GM12878 (cell line): ENCODE measurements around the gene SMARCE1. TPM values are rescaled to one million over a fixed set of nuclear protein-coding genes. Genes with fewer than 3 reads are reported as not detected.

Experiments used
- ATAC-seq: fragments of 200-7000 bp; cut with Tn5 transposase; 3 replicates; pipeline ENCODE4 v1.9.1; 2020; ENCODE audit warnings: mild to moderate bottlenecking, moderate library complexity
- BruUV-seq: library from RNA; stranded (reverse); fragments of 400-500 nt; replicated peaks from 2 replicates; lab custom pipeline; 2021; lab: Mats Ljungman, UMichigan
- CTCF ChIA-PET: fragments of 300-600 bp; sonication (Branson Sonifier 250); formaldehyde crosslinking; extraction: SDS; loops from one replicate; lab custom pipeline; 2021; ENCODE audit warnings: inconsistent platforms; lab: Yijun Ruan, JAX
- POLR2A ChIA-PET: fragments of 350-600 bp; formaldehyde crosslinking; extraction: SDS; loops from one replicate; lab custom pipeline; 2021; ENCODE audit warnings: inconsistent platforms; lab: Charles Lee
- RAD21 ChIA-PET: fragments of 300-600 bp; sonication (Branson Sonifier 250); formaldehyde crosslinking; loops from one replicate; lab custom pipeline; 2023; ENCODE audit warnings: antibody characterized with exemption; ENCODE audit not compliant: unreplicated experiment; lab: Charles Lee
- SMC1A ChIA-PET: fragments of 300-600 bp; sonication (Branson Sonifier 250); formaldehyde crosslinking; loops from one replicate; lab custom pipeline; 2023; ENCODE audit not compliant: unreplicated experiment, uncharacterized antibody; lab: Charles Lee
- DNase-seq: peaks from one replicate; pipeline ENCODE4 v3.0.0-alpha.2; 2011; ENCODE audit warnings: low read depth, low spot score
- FAIRE-seq: peaks from 3 replicates; lab custom pipeline; 2011; peaks lifted over from hg19 to GRCh38; lab: Jason Lieb, UNC
- H2AFZ ChIP-seq: 2 replicates; pipeline ENCODE4 v1.6.0; 2011; ENCODE audit warnings: low read depth, low read length, control low read depth; ENCODE audit not compliant: control insufficient read depth
- H3K27ac ChIP-seq: 2 replicates; pipeline ENCODE4 v1.5.1; 2011; ENCODE audit warnings: control low read depth; ENCODE audit not compliant: control insufficient read depth, insufficient read depth
- H3K27me3 ChIP-seq, 2 experiments: replicated peaks in 1 of 2; 2 replicates each; pipeline versions ENCODE4 v1.6.0 to v1.6.1; 2011; ENCODE audit warnings: low read length in 1 of 2; ENCODE audit not compliant: control insufficient read depth in 2 of 2, insufficient read depth in 2 of 2
- H3K36me3 ChIP-seq, 2 experiments: 2 replicates each; pipeline ENCODE4 v1.5.1; 2011; ENCODE audit warnings: low read length in 1 of 2; ENCODE audit not compliant: control insufficient read depth in 2 of 2, insufficient read depth in 2 of 2
- H3K4me1 ChIP-seq: 2 replicates; pipeline ENCODE4 v1.6.1; 2011; ENCODE audit warnings: mild to moderate bottlenecking, low read length, moderate library complexity, mixed read lengths; ENCODE audit not compliant: control insufficient read depth, insufficient read depth
- H3K4me2 ChIP-seq: 2 replicates; pipeline ENCODE4 v1.6.0; 2011; ENCODE audit warnings: control low read depth; ENCODE audit not compliant: control insufficient read depth, insufficient read depth
- H3K4me3 ChIP-seq: fragments of 200-600 bp; sonication (generic); 2 replicates; pipeline ENCODE4 v1.5.1; 2016
- H3K79me2 ChIP-seq: 2 replicates; pipeline ENCODE4 v1.6.0; 2011; ENCODE audit warnings: low read length; ENCODE audit not compliant: control insufficient read depth, insufficient read depth
- H3K9ac ChIP-seq: 2 replicates; pipeline ENCODE4 v1.8.0; 2011; ENCODE audit warnings: low read length, control low read depth, mixed read lengths; ENCODE audit not compliant: control insufficient read depth, insufficient read depth
- H3K9me3 ChIP-seq: replicated peaks from 3 replicates; pipeline ENCODE4 v1.5.1; 2011; ENCODE audit warnings: mild to moderate bottlenecking, low read length; ENCODE audit not compliant: control insufficient read depth, insufficient read depth
- H4K20me1 ChIP-seq: 2 replicates; pipeline ENCODE4 v1.6.0; 2011; ENCODE audit not compliant: control insufficient read depth, insufficient read depth
- NFYB ChIP-seq: IDR thresholded peaks from 2 replicates; pipeline ENCODE4 v1.6.1; 2011; ENCODE audit warnings: low read depth, mild to moderate bottlenecking, low read length, improper control_type of control experiment, moderate library complexity; ENCODE audit not compliant: insufficient read depth
- SUPT20H ChIP-seq: IDR thresholded peaks from 2 replicates; pipeline ENCODE4 v1.6.1; 2011; ENCODE audit warnings: low read depth, mild to moderate bottlenecking, low read length, moderate library complexity, borderline replicate concordance; ENCODE audit not compliant: control insufficient read depth
- ZZZ3 ChIP-seq: IDR thresholded peaks from 2 replicates; pipeline ENCODE4 v1.6.1; 2011; ENCODE audit warnings: low read depth; ENCODE audit not compliant: control insufficient read depth, insufficient read length
- in situ Hi-C: fragments of 300-500 bp; cut with MboI; formaldehyde crosslinking; loops from 9 replicates; pipeline ENCODE4 v1.14.3; 2018; ENCODE audit warnings: mixed read lengths
- intact Hi-C: fragments of 100-400 bp; cut with micrococcal nuclease; formaldehyde crosslinking; loops from one replicate; pipeline ENCODE4 v1.14.2; 2022; ENCODE audit not compliant: unreplicated experiment
- polyA plus RNA-seq, 11 experiments: library from polyadenylated mRNA; depleted of rRNA in 4 of 11; unstranded in 6 of 11; stranded (reverse) in 5 of 11; fragments of >200 nt; fragmentation: Nextera tagmentation in 4 of 11; fragmentation: Illumina TruSeq in 1 of 11; extraction: Ambion mirVana in 4 of 11; extraction: Trizol in 1 of 11; gene quantifications; 1 replicate in 1 of 11; 2 replicates in 10 of 11; pipeline versions ENCODE4 v1.2.1 to v1.2.3, GENCODE V29; 2011 to 2016; ENCODE audit warnings: inconsistent platforms in 2 of 11, missing spikeins in 2 of 11, low read depth in 1 of 11
- total RNA-seq, 4 experiments: library from RNA; depleted of rRNA in 3 of 4; stranded (reverse); fragments of >200 nt in 3 of 4; fragmentation: Illumina TruSeq in 1 of 4; extraction: Trizol in 1 of 4; gene quantifications; 2 replicates each; pipeline versions ENCODE4 v1.2.1 to v1.2.3, GENCODE V29; 2013 to 2021
- TF ChIP-seq, protein P1 (sequence below): fragments of 450-650 bp; IDR thresholded peaks from 2 replicates; pipeline ENCODE4 v1.6.1; 2016; ENCODE audit warnings: mild to moderate bottlenecking, moderate library complexity, borderline replicate concordance
- TF ChIP-seq, protein P2 (sequence below): IDR thresholded peaks from 2 replicates; pipeline ENCODE4 v1.6.1; 2012; ENCODE audit warnings: low read length, inconsistent platforms
- TF ChIP-seq, protein P3 (sequence below): fragments of 450-650 bp; formaldehyde crosslinking; IDR thresholded peaks from 2 replicates; pipeline ENCODE4 v1.5.0; 2022; ENCODE audit warnings: mild to moderate bottlenecking, missing genetic modification characterization

SMARCE1 gene
- total and polyA plus RNA-seq, 10 of the 15 experiments (the other 5 are each of a cell fraction or from before 2014, with no cell fraction given), result 87.9 to 191 (median 132) TPM

DNA sequence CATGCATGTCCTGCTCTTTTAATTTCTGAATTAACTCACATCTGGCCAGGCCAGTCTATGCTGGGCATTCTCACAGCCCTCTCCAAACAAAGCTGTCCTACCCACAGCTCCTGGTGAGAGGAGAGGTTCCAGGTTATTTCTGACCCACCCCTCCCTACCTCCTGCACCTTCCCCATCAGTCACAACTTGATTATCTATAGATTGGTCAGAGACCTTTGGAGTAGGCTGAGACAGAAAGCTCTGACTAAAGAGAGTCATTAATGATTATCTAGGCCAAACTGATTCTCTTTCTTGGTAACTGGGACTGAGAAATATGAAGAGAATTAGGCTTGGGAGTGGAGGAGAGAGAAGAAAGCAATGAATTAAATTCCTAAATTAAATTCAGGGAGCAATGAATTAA is 18.7 kb upstream of the SMARCE1 start:
- ChIA-PET RAD21 (interaction anchor here (1.3 kb wide), 1 partner anchor 12 kb away, joined by 3 read pairs; no protein-coding TSS in a partner anchor), CTCF (no interaction called here), SMC1A (interaction anchor here (0.7 kb wide), 1 partner anchor 14 kb away, joined by 3 read pairs; no protein-coding TSS in a partner anchor), POLR2A (no interaction called here)
- DNase-seq (no peak), FAIRE-seq (no peak), ATAC-seq (0 out of 3 replicates have a peak, but pooled peaks have one; percentile 24)
- H2AFZ ChIP-seq, result no peak overlapping the region
- peaks cover 2 to 24% of the 10 kb centered on the region in 2 experiments; a peak in 2 of 4 replicates for H3K27me3 ChIP-seq
- no peak overlapping the region for H3K9ac ChIP-seq
- intact Hi-C loops, result no loop called here
- TF ChIP-seq SUPT20H (no peak), NFYB (no peak), ZZZ3 (no peak)
- TF ChIP-seq, protein P1, sequence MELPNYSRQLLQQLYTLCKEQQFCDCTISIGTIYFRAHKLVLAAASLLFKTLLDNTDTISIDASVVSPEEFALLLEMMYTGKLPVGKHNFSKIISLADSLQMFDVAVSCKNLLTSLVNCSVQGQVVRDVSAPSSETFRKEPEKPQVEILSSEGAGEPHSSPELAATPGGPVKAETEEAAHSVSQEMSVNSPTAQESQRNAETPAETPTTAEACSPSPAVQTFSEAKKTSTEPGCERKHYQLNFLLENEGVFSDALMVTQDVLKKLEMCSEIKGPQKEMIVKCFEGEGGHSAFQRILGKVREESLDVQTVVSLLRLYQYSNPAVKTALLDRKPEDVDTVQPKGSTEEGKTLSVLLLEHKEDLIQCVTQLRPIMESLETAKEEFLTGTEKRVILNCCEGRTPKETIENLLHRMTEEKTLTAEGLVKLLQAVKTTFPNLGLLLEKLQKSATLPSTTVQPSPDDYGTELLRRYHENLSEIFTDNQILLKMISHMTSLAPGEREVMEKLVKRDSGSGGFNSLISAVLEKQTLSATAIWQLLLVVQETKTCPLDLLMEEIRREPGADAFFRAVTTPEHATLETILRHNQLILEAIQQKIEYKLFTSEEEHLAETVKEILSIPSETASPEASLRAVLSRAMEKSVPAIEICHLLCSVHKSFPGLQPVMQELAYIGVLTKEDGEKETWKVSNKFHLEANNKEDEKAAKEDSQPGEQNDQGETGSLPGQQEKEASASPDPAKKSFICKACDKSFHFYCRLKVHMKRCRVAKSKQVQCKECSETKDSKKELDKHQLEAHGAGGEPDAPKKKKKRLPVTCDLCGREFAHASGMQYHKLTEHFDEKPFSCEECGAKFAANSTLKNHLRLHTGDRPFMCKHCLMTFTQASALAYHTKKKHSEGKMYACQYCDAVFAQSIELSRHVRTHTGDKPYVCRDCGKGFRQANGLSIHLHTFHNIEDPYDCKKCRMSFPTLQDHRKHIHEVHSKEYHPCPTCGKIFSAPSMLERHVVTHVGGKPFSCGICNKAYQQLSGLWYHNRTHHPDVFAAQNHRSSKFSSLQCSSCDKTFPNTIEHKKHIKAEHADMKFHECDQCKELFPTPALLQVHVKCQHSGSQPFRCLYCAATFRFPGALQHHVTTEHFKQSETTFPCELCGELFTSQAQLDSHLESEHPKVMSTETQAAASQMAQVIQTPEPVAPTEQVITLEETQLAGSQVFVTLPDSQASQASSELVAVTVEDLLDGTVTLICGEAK, result no peak
- TF ChIP-seq, protein P2, sequence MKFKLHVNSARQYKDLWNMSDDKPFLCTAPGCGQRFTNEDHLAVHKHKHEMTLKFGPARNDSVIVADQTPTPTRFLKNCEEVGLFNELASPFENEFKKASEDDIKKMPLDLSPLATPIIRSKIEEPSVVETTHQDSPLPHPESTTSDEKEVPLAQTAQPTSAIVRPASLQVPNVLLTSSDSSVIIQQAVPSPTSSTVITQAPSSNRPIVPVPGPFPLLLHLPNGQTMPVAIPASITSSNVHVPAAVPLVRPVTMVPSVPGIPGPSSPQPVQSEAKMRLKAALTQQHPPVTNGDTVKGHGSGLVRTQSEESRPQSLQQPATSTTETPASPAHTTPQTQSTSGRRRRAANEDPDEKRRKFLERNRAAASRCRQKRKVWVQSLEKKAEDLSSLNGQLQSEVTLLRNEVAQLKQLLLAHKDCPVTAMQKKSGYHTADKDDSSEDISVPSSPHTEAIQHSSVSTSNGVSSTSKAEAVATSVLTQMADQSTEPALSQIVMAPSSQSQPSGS, result no peak
- TF ChIP-seq, protein P3, sequence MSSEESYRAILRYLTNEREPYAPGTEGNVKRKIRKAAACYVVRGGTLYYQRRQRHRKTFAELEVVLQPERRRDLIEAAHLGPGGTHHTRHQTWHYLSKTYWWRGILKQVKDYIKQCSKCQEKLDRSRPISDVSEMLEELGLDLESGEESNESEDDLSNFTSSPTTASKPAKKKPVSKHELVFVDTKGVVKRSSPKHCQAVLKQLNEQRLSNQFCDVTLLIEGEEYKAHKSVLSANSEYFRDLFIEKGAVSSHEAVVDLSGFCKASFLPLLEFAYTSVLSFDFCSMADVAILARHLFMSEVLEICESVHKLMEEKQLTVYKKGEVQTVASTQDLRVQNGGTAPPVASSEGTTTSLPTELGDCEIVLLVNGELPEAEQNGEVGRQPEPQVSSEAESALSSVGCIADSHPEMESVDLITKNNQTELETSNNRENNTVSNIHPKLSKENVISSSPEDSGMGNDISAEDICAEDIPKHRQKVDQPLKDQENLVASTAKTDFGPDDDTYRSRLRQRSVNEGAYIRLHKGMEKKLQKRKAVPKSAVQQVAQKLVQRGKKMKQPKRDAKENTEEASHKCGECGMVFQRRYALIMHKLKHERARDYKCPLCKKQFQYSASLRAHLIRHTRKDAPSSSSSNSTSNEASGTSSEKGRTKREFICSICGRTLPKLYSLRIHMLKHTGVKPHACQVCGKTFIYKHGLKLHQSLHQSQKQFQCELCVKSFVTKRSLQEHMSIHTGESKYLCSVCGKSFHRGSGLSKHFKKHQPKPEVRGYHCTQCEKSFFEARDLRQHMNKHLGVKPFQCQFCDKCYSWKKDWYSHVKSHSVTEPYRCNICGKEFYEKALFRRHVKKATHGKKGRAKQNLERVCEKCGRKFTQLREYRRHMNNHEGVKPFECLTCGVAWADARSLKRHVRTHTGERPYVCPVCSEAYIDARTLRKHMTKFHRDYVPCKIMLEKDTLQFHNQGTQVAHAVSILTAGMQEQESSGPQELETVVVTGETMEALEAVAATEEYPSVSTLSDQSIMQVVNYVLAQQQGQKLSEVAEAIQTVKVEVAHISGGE (CRISPR knock-in tag), result no peak
- H3K36me3 ChIP-seq, result no peaks in the 10 kb centered on the region
- H4K20me1 ChIP-seq, result no peaks in the 10 kb centered on the region
- no peaks in the 10 kb centered on the region for H3K79me2 ChIP-seq
- no TSS peak for BruUV-seq
- H3K4me3 ChIP-seq, result no peak overlapping the region
- no peak overlapping the region for H3K4me2 ChIP-seq
- H3K9me3 ChIP-seq, result no peaks in the 10 kb centered on the region
- H3K27ac ChIP-seq, result no peak overlapping the region
- in situ Hi-C loops, result no loop called here
- no peaks in the 10 kb centered on the region for H3K4me1 ChIP-seq
